Keratinocyte (primary cell): ENCODE results near the gene CS. TPM values are rescaled to one million over a fixed set of nuclear protein-coding genes. Genes with fewer than 3 reads are reported as not detected.
"Not testable (repeated sequence)": the region's sequence is repeated elsewhere in the genome, so short reads cannot be mapped to it uniquely, and the experiment has no call there.

ENCODE experiments used
- DNase-seq: peaks from one replicate; pipeline ENCODE4 v3.0.0-alpha.2; 2011; ENCODE audit warnings: low read depth, missing footprints, low spot score
- FAIRE-seq: peaks from 2 replicates; lab custom pipeline; 2011; peaks lifted over from hg19 to GRCh38; lab: Jason Lieb, UNC
- H2AFZ ChIP-seq: 2 replicates; pipeline ENCODE4 v1.6.0; 2012; ENCODE audit warnings: low read length, control low read depth, inconsistent platforms; ENCODE audit not compliant: control insufficient read depth
- H3K27ac ChIP-seq: 2 replicates; pipeline ENCODE4 v1.5.1; 2011; ENCODE audit warnings: low read length; ENCODE audit not compliant: control insufficient read depth, insufficient read depth
- H3K27me3 ChIP-seq: 3 replicates; pipeline ENCODE4 v1.6.0; 2011; ENCODE audit warnings: low read length; ENCODE audit not compliant: control insufficient read depth, insufficient read depth; ENCODE audit errors: extremely low read depth
- H3K36me3 ChIP-seq, 2 experiments: 2 replicates in 1 of 2; 3 replicates in 1 of 2; pipeline ENCODE4 v1.5.1; 2011; ENCODE audit warnings: low read length in 2 of 2, mild to moderate bottlenecking in 1 of 2; ENCODE audit not compliant: control insufficient read depth in 2 of 2, insufficient read depth in 2 of 2; ENCODE audit errors: extremely low read depth in 1 of 2
- H3K4me1 ChIP-seq: 3 replicates; pipeline ENCODE4 v1.5.1; 2011; ENCODE audit warnings: low read length; ENCODE audit not compliant: control insufficient read depth, insufficient read depth; ENCODE audit errors: extremely low read depth
- H3K4me2 ChIP-seq: 3 replicates; pipeline ENCODE4 v1.6.0; 2011; ENCODE audit warnings: low read depth, low read length; ENCODE audit not compliant: control insufficient read depth, insufficient read depth; ENCODE audit errors: extremely low read depth
- H3K4me3 ChIP-seq, 3 experiments: fragments of 200-600 bp in 1 of 3; sonication (generic) in 1 of 3; 2 replicates in 2 of 3; 3 replicates in 1 of 3; pipeline ENCODE4 v1.5.1; 2011 to 2016; ENCODE audit warnings: low read length in 3 of 3, mild to moderate bottlenecking in 3 of 3, control low read depth in 2 of 3, inconsistent platforms in 1 of 3, low read depth in 1 of 3, mixed read lengths in 1 of 3, mixed run types in 1 of 3, moderate library complexity in 1 of 3; ENCODE audit not compliant: control insufficient read depth in 2 of 3, insufficient read depth in 2 of 3; ENCODE audit errors: extremely low read depth in 1 of 3
- H3K79me2 ChIP-seq: 2 replicates; pipeline ENCODE4 v1.6.0; 2012; ENCODE audit warnings: low read length; ENCODE audit not compliant: control insufficient read depth, insufficient read depth
- H3K9ac ChIP-seq: 3 replicates; pipeline ENCODE4 v1.6.0; 2011; ENCODE audit warnings: low read length; ENCODE audit not compliant: control insufficient read depth, insufficient read depth; ENCODE audit errors: extremely low read depth
- H3K9me1 ChIP-seq: 3 replicates; pipeline ENCODE4 v1.6.0; 2011; ENCODE audit warnings: low read length; ENCODE audit not compliant: control insufficient read depth, insufficient read depth; ENCODE audit errors: extremely low read depth
- H3K9me3 ChIP-seq: 2 replicates; pipeline ENCODE4 v1.5.1; 2012; ENCODE audit warnings: low read depth, low read length; ENCODE audit not compliant: control insufficient read depth
- H4K20me1 ChIP-seq: 3 replicates; pipeline ENCODE4 v1.6.0; 2011; ENCODE audit warnings: low read length; ENCODE audit not compliant: control insufficient read depth, insufficient read depth; ENCODE audit errors: extremely low read depth
- CTCF ChIP-seq, 3 experiments: IDR thresholded peaks in 1 of 3; conservative IDR thresholded peaks in 1 of 3; optimal IDR thresholded peaks in 1 of 3; 2 replicates in 2 of 3; 3 replicates in 1 of 3; pipeline versions ENCODE3 to v1.5.1; 2011; ENCODE audit warnings: low read length in 3 of 3, mild to moderate bottlenecking in 3 of 3, moderate library complexity in 2 of 3, control low read depth in 1 of 3, inconsistent platforms in 1 of 3; ENCODE audit not compliant: insufficient read depth in 2 of 3; ENCODE audit errors: extremely low read depth in 1 of 3
- EZH2 ChIP-seq: IDR thresholded peaks from one replicate; pipeline ENCODE4 v1.6.1; 2012; ENCODE audit warnings: inconsistent platforms, mild to moderate bottlenecking, low read length, moderate library complexity
- dilution Hi-C: fragments of 300-500 bp; cut with MboI; formaldehyde crosslinking; loops from one replicate; pipeline ENCODE4 v1.7.0; 2020; ENCODE audit warnings: low sequenced_read_pairs; ENCODE audit not compliant: extremely low pct_ligation_motif_present
- polyA plus RNA-seq, 5 experiments: library from polyadenylated mRNA; depleted of rRNA in 3 of 5; stranded (reverse) in 3 of 5; stranded (forward) in 1 of 5; unstranded in 1 of 5; fragments of >200 nt; gene quantifications; 1 replicate in 1 of 5; 2 replicates in 3 of 5; 3 replicates in 1 of 5; pipeline versions ENCODE4 v1.2.1 to v1.2.3, GENCODE V29; 2011 to 2012; ENCODE audit warnings: missing spikeins in 2 of 5, low read depth in 1 of 5, low replicate concordance in 1 of 5

CS gene
- polyA plus RNA-seq, 1 donor (not counting 4 experiments of a cell fraction or from before 2014, with no cell fraction given) = 105 TPM

- H3K36me3 ChIP-seq, DNase-seq, H3K9me3 ChIP-seq, H3K27me3 ChIP-seq, H3K4me2 ChIP-seq, H3K9ac ChIP-seq, FAIRE-seq, H3K79me2 ChIP-seq, H2AFZ ChIP-seq, H3K4me3 ChIP-seq, H4K20me1 ChIP-seq, H3K9me1 ChIP-seq, dilution Hi-C loops: not testable (repeated sequence)
- Histone ChIP-seq H3K27ac (peak overlapping the region; percentile 76), H3K4me1 (peaks cover 26% of the 10 kb centered on the region)
Measured at GRCh38 chr12:56262955-56263354, 37.2 kb downstream of the CS start.

GRCh38 chr12:56261503-56262232, 38.5 kb downstream of the CS start:
- FAIRE-seq (peak; percentile 67), DNase-seq (peak; percentile 70)
- Histone ChIP-seq H3K36me3 (peaks cover 0 to under 1% of the 10 kb centered on the region in 2 experiments), H3K9me1 (no peaks in the 10 kb centered on the region), H3K4me3 (no peak overlapping the region), H4K20me1 (no peaks in the 10 kb centered on the region), H3K27me3 (no peaks in the 10 kb centered on the region), H3K79me2 (peaks cover 13% of the 10 kb centered on the region), H3K4me2 (peak overlapping the region; percentile 31), H3K27ac (peak overlapping the region; percentile 76), H3K9ac (no peak overlapping the region), H3K4me1 (peaks cover 34% of the 10 kb centered on the region), H3K9me3 (no peaks in the 10 kb centered on the region), H2AFZ (peak overlapping the region; percentile 2)
- TF ChIP-seq EZH2 = no peak
- peak in 1 of 3 experiments; percentile 29 for TF ChIP-seq CTCF (optimal IDR thresholded peaks at IDR 0.05 in 1 of 3, IDR thresholded peaks at IDR 0.05 in 1 of 3, conservative IDR thresholded peaks at IDR 0.05 in 1 of 3; ENCODE audit: extremely low read depth in 1 of 3, insufficient read depth in 2 of 3, low read length in 3 of 3)
- dilution Hi-C loops = no loop called here
